Activated CD4-positive, alpha-beta T cell treated with anti-CD3 and anti-CD28 coated beads, Interleukin-2, amount 50 U/mL, for 48 hours (primary cell): ENCODE results near the gene FGFRL1.
"Not testable (repeated sequence)": the region's sequence is repeated elsewhere in the genome, so short reads cannot be mapped to it uniquely, and the experiment has no call there.

Experiments used
- DNase-seq, 2 experiments: peaks; one replicate each; pipeline ENCODE4 v3.0.0-alpha.2; 2020

Gene FGFRL1

GRCh38 chr4:1041936-1042330 lies 30.5 kb downstream of the FGFRL1 start:
- DNase-seq = no peak

GRCh38 chr4:1042352-1043055 lies 31.1 kb downstream of the FGFRL1 start:
- no peak for DNase-seq

- DNase-seq = no peak
Observed at GRCh38 chr4:1043162-1043561, 31.7 kb downstream of the FGFRL1 start.

- DNase-seq = peak; percentile 37 to 39
Observed at GRCh38 chr4:1043651-1044468, 32.4 kb downstream of the FGFRL1 start.

GRCh38 chr4:1044469-1045192 lies 33.2 kb downstream of the FGFRL1 start:
- DNase-seq = no peak

- no peak for DNase-seq
Observed at GRCh38 chr4:1045193-1045594, 33.8 kb downstream of the FGFRL1 start.

- no peak for DNase-seq
Observed at GRCh38 chr4:1045595-1046201, 34.3 kb downstream of the FGFRL1 start.

- DNase-seq = not testable (repeated sequence)
Observed at GRCh38 chr4:1046581-1047011, 35.2 kb downstream of the FGFRL1 start.

GRCh38 chr4:1047106-1047975 lies 35.9 kb downstream of the FGFRL1 start:
- no peak for DNase-seq

GRCh38 chr4:1047976-1048772 lies 36.7 kb downstream of the FGFRL1 start:
- DNase-seq = no peak

- DNase-seq = peak; percentile 32 to 45
Observed at GRCh38 chr4:1048773-1049590, 37.6 kb downstream of the FGFRL1 start.

GRCh38 chr4:1049591-1049905 lies 38.1 kb downstream of the FGFRL1 start:
- no peak for DNase-seq

GRCh38 chr4:1050486-1051213 lies 39.2 kb downstream of the FGFRL1 start:
- DNase-seq = no peak

GRCh38 chr4:1051472-1051871 lies 40.0 kb downstream of the FGFRL1 start:
- DNase-seq = no peak

- no peak for DNase-seq
Observed at GRCh38 chr4:1052231-1052671, 40.8 kb downstream of the FGFRL1 start.

GRCh38 chr4:1053080-1053661 lies 41.7 kb downstream of the FGFRL1 start:
- DNase-seq = no peak

- DNase-seq = not testable (repeated sequence)
Observed at GRCh38 chr4:1053891-1054290, 42.5 kb downstream of the FGFRL1 start.

- DNase-seq = not testable (repeated sequence)
Observed at GRCh38 chr4:1054696-1055242, 43.3 kb downstream of the FGFRL1 start.

- DNase-seq = not testable (repeated sequence)
Observed at GRCh38 chr4:1055243-1055701, 43.8 kb downstream of the FGFRL1 start.
